TTC549 (cell line): ENCODE results near the gene DIRAS1.

ENCODE experiments used
- FAIRE-seq: peaks from 2 replicates; lab custom pipeline; 2012; peaks lifted over from hg19 to GRCh38; lab: Jason Lieb, UNC

Gene DIRAS1

GRCh38 chr19:2720777-2721569, at the start of gene DIRAS1:
TSS of gene DIRAS1 (minus strand) at chr19:2721372. CDS start at chr19:2717806, 3,566 bp downstream.
- no peak for FAIRE-seq

- no peak for FAIRE-seq
Observed at GRCh38 chr19:2770055-2771013, 49.2 kb upstream of the DIRAS1 start.

- no peak for FAIRE-seq
Observed at GRCh38 chr19:2769218-2769617, 48.0 kb upstream of the DIRAS1 start.

- FAIRE-seq: no peak
Observed at GRCh38 chr19:2768365-2769132, 47.4 kb upstream of the DIRAS1 start.

- FAIRE-seq: no peak
Observed at GRCh38 chr19:2767688-2768087, 46.5 kb upstream of the DIRAS1 start.

GRCh38 chr19:2766594-2767372, 45.6 kb upstream of the DIRAS1 start:
- FAIRE-seq: no peak

- FAIRE-seq: no peak
Observed at GRCh38 chr19:2765376-2765775, 44.2 kb upstream of the DIRAS1 start.

GRCh38 chr19:2764945-2765344, 43.8 kb upstream of the DIRAS1 start:
- no peak for FAIRE-seq

- no peak for FAIRE-seq
Observed at GRCh38 chr19:2763687-2764086, 42.5 kb upstream of the DIRAS1 start.

GRCh38 chr19:2762783-2763496, 41.8 kb upstream of the DIRAS1 start:
- no peak for FAIRE-seq

- FAIRE-seq: no peak
Observed at GRCh38 chr19:2761876-2762782, 41.0 kb upstream of the DIRAS1 start.

- no peak for FAIRE-seq
Observed at GRCh38 chr19:2761309-2761677, 40.1 kb upstream of the DIRAS1 start.

GRCh38 chr19:2759965-2760364, 38.8 kb upstream of the DIRAS1 start:
- FAIRE-seq: no peak

GRCh38 chr19:2759362-2759761, 38.2 kb upstream of the DIRAS1 start:
- no peak for FAIRE-seq

GRCh38 chr19:2758601-2759313, 37.6 kb upstream of the DIRAS1 start:
- FAIRE-seq: no peak

GRCh38 chr19:2756921-2757881, 36.0 kb upstream of the DIRAS1 start:
- no peak for FAIRE-seq

GRCh38 chr19:2756477-2756876, 35.3 kb upstream of the DIRAS1 start:
- no peak for FAIRE-seq

- no peak for FAIRE-seq
Observed at GRCh38 chr19:2755811-2756210, 34.6 kb upstream of the DIRAS1 start.
